ENCODE measurements around the gene RNF19B.
"Not testable (repeated sequence)": the region's sequence is repeated elsewhere in the genome, so short reads cannot be mapped to it uniquely, and the experiment has no call there.

RNF19B gene

GRCh38 chr1:32964461-32965250 lies at the start of gene RNF19B:
TSS of gene RNF19B (minus strand) at chr1:32964809. CDS start at chr1:32964685, 124 bp downstream.
- DNase-seq (ENCODE audit: low read depth), result peak; percentile 89

- DNase-seq (ENCODE audit: low read depth), result no peak
These were observed 49.2 kb upstream of the RNF19B start for GRCh38 chr1:33013791-33014190.

GRCh38 chr1:33012165-33012564 lies 47.6 kb upstream of the RNF19B start:
- no peak for DNase-seq (ENCODE audit: low read depth)

- DNase-seq (ENCODE audit: low read depth), result peak; percentile 30
These were observed 46.5 kb upstream of the RNF19B start for GRCh38 chr1:33010932-33011731.

- DNase-seq (ENCODE audit: low read depth), result no peak
These were observed 45.0 kb upstream of the RNF19B start for GRCh38 chr1:33009561-33009960.

GRCh38 chr1:33008051-33008914 lies 43.7 kb upstream of the RNF19B start:
- peak; percentile 94 for DNase-seq (ENCODE audit: low read depth)

- peak; percentile 93 for DNase-seq (ENCODE audit: low read depth)
These were observed 42.8 kb upstream of the RNF19B start for GRCh38 chr1:33007190-33008050.

- DNase-seq (ENCODE audit: low read depth), result peak; percentile 84
These were observed 41.3 kb upstream of the RNF19B start for GRCh38 chr1:33005838-33006421.

- DNase-seq (ENCODE audit: low read depth), result no peak
These were observed 40.7 kb upstream of the RNF19B start for GRCh38 chr1:33005117-33005837.

GRCh38 chr1:33004613-33005012 lies 40.0 kb upstream of the RNF19B start:
- DNase-seq (ENCODE audit: low read depth), result no peak

- peak; percentile 14 for DNase-seq (ENCODE audit: low read depth)
These were observed 39.0 kb upstream of the RNF19B start for GRCh38 chr1:33003657-33004056.

GRCh38 chr1:33002006-33002405 lies 37.4 kb upstream of the RNF19B start:
- no peak for DNase-seq (ENCODE audit: low read depth)

- no peak for DNase-seq (ENCODE audit: low read depth)
These were observed 36.7 kb upstream of the RNF19B start for GRCh38 chr1:33001282-33001681.

GRCh38 chr1:33000427-33001026 lies 35.9 kb upstream of the RNF19B start:
- no peak for DNase-seq (ENCODE audit: low read depth)

- no peak for DNase-seq (ENCODE audit: low read depth)
These were observed 34.4 kb upstream of the RNF19B start for GRCh38 chr1:32998997-32999396.

GRCh38 chr1:32998064-32998463 lies 33.5 kb upstream of the RNF19B start:
- no peak for DNase-seq (ENCODE audit: low read depth)

GRCh38 chr1:32997381-32997891 lies 32.8 kb upstream of the RNF19B start:
- DNase-seq (ENCODE audit: low read depth), result peak; percentile 99

GRCh38 chr1:32993324-32993636 lies 28.7 kb upstream of the RNF19B start:
- not testable (repeated sequence) for DNase-seq (ENCODE audit: low read depth)

- peak; percentile 98 for DNase-seq (ENCODE audit: low read depth)
These were observed 28.1 kb upstream of the RNF19B start for GRCh38 chr1:32992489-32993323.
